Hematopoietic multipotent progenitor cell treated with erythropoietin and hydrocortisone succinate and interleukin-3 and kit ligand, for 4 days (in vitro differentiated cells): ENCODE measurements around the gene BRSK1.
"Not testable (repeated sequence)": the region's sequence is repeated elsewhere in the genome, so short reads cannot be mapped to it uniquely, and the experiment has no call there.

Source experiments
- DNase-seq: peaks from one replicate; pipeline ENCODE4 v3.0.0-alpha.2; 2015

BRSK1 gene

GRCh38 chr19:55305491-55305890 lies 21.7 kb downstream of the BRSK1 start:
- peak; percentile 82 for DNase-seq

GRCh38 chr19:55305983-55306562 lies 22.3 kb downstream of the BRSK1 start:
- DNase-seq, result peak; percentile 50

- DNase-seq, result no peak
Measured at GRCh38 chr19:55306712-55307111, 22.9 kb downstream of the BRSK1 start.

GRCh38 chr19:55308281-55308680 lies 24.5 kb downstream of the BRSK1 start:
- no peak for DNase-seq

- no peak for DNase-seq
Measured at GRCh38 chr19:55309448-55309847, 25.7 kb downstream of the BRSK1 start.

GRCh38 chr19:55310498-55310897 lies 26.7 kb downstream of the BRSK1 start:
- DNase-seq, result no peak

- DNase-seq, result no peak
Measured at GRCh38 chr19:55311397-55311796, 27.6 kb downstream of the BRSK1 start.

GRCh38 chr19:55311797-55312196 lies 28.0 kb downstream of the BRSK1 start:
- DNase-seq, result no peak

- DNase-seq, result no peak
Measured at GRCh38 chr19:55312621-55313512, 29.1 kb downstream of the BRSK1 start.

- DNase-seq, result no peak
Measured at GRCh38 chr19:55314396-55314795, 30.6 kb downstream of the BRSK1 start.

- no peak for DNase-seq
Measured at GRCh38 chr19:55315956-55316525, 32.2 kb downstream of the BRSK1 start.

GRCh38 chr19:55316646-55317045 lies 32.8 kb downstream of the BRSK1 start:
- no peak for DNase-seq

GRCh38 chr19:55319785-55320184 lies 36.0 kb downstream of the BRSK1 start:
- peak; percentile 49 for DNase-seq

GRCh38 chr19:55320844-55321419 lies 37.1 kb downstream of the BRSK1 start:
- DNase-seq, result no peak

GRCh38 chr19:55321466-55322137 lies 37.8 kb downstream of the BRSK1 start:
- no peak for DNase-seq

GRCh38 chr19:55322204-55322885 lies 38.5 kb downstream of the BRSK1 start:
- no peak for DNase-seq

- DNase-seq, result no peak
Measured at GRCh38 chr19:55324662-55325061, 40.9 kb downstream of the BRSK1 start.

- peak; percentile 77 for DNase-seq
Measured at GRCh38 chr19:55325172-55325571, 41.4 kb downstream of the BRSK1 start, which contains the start of gene TMEM150B. Gene TMEM150B (minus strand): TSS chr19:55325341. CDS start chr19:55321036, 4,305 bp downstream.

- DNase-seq, result peak; percentile 49
Measured at GRCh38 chr19:55328774-55329318, 45.0 kb downstream of the BRSK1 start.

GRCh38 chr19:55329791-55330190 lies 46.0 kb downstream of the BRSK1 start:
- DNase-seq, result not testable (repeated sequence)

GRCh38 chr19:55333870-55334269 lies 50.1 kb downstream of the BRSK1 start:
- no peak for DNase-seq

GRCh38 chr19:55336101-55336500 lies 52.3 kb downstream of the BRSK1 start:
- DNase-seq, result no peak
